ENCODE data around the gene SPAST. TPM values are rescaled to one million over a fixed set of nuclear protein-coding genes. Genes with fewer than 3 reads are reported as not detected.
"Not testable (repeated sequence)": the region's sequence is repeated elsewhere in the genome, so short reads cannot be mapped to it uniquely, and the experiment has no call there.

The SPAST gene
- total RNA-seq, 2 donors from 2014 or later, result 11.1 to 12.6 TPM

- intact Hi-C loops (cut with DNase I), result no loop called here
- no peak for DNase-seq (ENCODE audit: low spot score)
Observed at GRCh38 chr2:32118055-32118454, 54.7 kb downstream of the SPAST start.

GRCh38 chr2:32119161-32119560 lies 55.8 kb downstream of the SPAST start:
- intact Hi-C loops (cut with DNase I), result no loop called here
- no peak for DNase-seq (ENCODE audit: low spot score)

DNA sequence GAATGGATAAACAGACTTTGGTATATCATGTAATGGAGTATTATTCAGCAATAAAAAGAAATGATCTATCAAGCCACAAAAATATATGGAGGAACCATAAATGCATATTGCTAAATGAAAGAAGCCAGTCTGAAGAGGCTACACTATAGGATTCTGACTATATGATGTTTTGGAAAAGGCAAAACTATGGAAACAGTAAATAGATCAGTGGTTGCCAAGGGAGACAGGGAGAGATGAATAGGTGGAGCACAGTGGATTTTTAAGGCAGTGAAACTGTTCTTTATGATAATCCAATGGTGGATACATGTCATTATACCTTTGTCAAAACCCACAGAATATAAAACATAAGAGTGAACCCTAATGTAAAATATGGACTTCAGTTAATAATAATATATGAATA lies 61.3 kb downstream of the SPAST start:
- intact Hi-C loops (cut with DNase I), result no loop called here

DNA sequence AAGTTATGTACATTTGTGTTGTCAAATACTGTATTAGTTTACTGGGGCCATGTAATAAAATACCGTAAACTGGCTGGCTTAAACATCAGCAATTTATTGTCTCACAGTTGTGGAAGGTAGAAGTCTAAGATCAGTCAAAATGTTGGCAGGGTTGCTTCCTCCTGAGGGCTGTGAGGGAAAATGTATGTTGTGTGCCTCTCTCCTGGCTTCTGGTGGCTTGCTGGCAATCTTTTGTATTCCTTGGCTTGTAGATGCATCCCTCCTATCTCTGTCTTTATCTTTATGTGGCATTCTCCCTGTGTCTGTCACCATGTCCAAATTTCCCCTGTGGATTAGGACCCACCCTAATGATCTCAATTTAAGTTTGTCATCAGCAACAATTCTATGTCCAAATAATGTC lies 65.3 kb downstream of the SPAST start:
- intact Hi-C loops (cut with DNase I), result no loop called here
- DNase-seq (ENCODE audit: low spot score), result no peak

More for the DNA sequence above, 61.3 kb downstream of the SPAST start:
- DNase-seq (ENCODE audit: low spot score), result no peak

GRCh38 chr2:32129086-32129485 lies 65.7 kb downstream of the SPAST start:
- DNase-seq (ENCODE audit: low spot score), result no peak
- intact Hi-C loops (cut with DNase I), result no loop called here

DNA sequence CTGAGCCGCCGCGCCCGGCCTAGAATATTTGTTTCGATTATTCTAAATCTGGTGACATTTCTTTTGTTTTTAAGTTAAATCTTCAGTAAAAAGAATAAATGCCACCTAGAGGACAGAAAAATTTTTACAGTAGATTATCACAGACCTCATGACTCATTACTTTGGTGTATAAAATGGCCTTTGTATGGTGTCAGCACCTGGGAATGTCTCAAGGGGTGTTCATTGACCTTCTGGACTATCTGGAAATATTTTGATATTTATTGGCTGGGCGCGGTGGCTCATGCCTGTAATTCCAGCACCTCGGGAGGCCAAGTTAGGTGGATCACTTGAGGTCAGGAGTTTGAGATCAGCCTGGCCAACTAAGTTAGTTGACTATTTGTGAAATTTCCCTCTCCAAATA lies 72.1 kb downstream of the SPAST start:
- DNase-seq (ENCODE audit: low spot score), result no peak
- intact Hi-C loops (cut with DNase I), result no loop called here

GRCh38 chr2:32136097-32136496 lies 72.7 kb downstream of the SPAST start:
- intact Hi-C loops (cut with DNase I), result no loop called here
- DNase-seq (ENCODE audit: low spot score), result no peak

GRCh38 chr2:32151544-32151943 lies 88.2 kb downstream of the SPAST start:
- DNase-seq (ENCODE audit: low spot score); intact Hi-C loops (cut with DNase I): not testable (repeated sequence)

- DNase-seq (ENCODE audit: low spot score), result no peak
- intact Hi-C loops (cut with DNase I), result no loop called here
Observed at GRCh38 chr2:32159678-32160077, 96.3 kb downstream of the SPAST start.

DNA sequence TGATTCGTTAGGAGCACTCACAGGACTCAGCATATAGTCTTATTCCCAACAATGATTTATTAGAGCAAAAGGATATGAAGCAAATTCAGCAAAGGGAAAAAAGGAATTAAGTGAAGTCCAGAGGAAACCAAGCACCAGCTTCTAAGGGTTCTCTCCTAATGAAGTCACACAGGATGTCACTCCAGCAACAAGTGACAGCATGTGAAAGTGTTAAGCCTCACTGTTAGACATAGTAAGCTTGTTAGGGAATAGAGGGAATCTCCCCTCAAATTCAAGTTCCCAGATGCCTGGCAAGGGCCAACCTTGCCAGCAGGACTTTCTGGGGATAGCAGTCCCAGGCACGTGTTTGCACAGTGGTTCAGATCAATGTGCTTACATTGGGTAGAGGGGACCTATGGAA lies 97.9 kb downstream of the SPAST start:
- intact Hi-C loops (cut with DNase I), result no loop called here
- no peak for DNase-seq (ENCODE audit: low spot score)

GRCh38 chr2:32164254-32164653 lies 100.9 kb downstream of the SPAST start:
- DNase-seq (ENCODE audit: low spot score), result peak; percentile 26
- intact Hi-C loops (cut with DNase I), result not testable (repeated sequence)

- intact Hi-C loops (cut with DNase I), result not testable (repeated sequence)
Observed at GRCh38 chr2:32165027-32165347, 101.6 kb downstream of the SPAST start.

GRCh38 chr2:32166115-32166574 lies 102.8 kb downstream of the SPAST start:
- intact Hi-C loops (cut with DNase I), result no loop called here
- no peak for DNase-seq (ENCODE audit: low spot score)

More at GRCh38 chr2:32165027-32165347, 101.6 kb downstream of the SPAST start:
- DNase-seq (ENCODE audit: low spot score), result not testable (repeated sequence)

DNA sequence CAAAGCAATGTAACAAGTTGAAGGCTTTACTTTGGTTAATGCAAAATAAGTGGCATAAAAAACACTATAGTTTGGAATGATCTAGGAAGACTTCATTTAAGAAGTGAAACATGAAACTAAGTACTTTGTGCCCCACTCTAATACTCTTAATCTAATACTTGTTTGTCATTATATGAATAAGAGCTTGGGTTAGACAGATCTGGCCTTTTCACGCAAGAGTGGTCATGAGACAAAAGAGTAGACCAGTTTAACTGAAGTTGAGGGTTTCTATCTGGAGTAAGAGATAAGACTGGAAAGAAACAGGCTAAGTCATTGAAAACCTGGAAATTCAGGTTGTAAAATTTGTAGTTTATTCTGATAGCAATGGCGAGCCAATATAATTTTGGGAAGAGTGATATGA lies 105.2 kb downstream of the SPAST start:
- DNase-seq (ENCODE audit: low spot score), result no peak
- intact Hi-C loops (cut with DNase I), result no loop called here

DNA sequence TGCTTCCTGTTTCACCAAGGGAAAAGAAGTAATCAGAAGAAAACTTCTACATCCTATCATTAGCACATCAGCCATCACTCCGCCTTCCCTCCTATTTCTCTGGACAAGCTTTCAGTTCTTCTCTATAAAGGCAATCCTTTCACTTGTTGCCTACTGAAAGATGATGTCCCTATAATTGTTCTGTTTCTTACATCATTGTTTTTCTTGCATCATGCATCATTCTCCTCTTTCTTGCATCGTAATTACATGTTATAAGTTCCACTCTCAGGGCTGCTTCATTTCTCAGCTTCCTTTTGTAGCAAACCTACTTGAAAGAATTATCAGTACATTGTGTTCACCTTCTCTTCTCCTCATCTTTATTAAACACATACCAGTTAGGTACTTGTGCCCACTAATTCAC lies 109.5 kb downstream of the SPAST start:
- no peak for DNase-seq (ENCODE audit: low spot score)
- intact Hi-C loops (cut with DNase I), result no loop called here

DNA sequence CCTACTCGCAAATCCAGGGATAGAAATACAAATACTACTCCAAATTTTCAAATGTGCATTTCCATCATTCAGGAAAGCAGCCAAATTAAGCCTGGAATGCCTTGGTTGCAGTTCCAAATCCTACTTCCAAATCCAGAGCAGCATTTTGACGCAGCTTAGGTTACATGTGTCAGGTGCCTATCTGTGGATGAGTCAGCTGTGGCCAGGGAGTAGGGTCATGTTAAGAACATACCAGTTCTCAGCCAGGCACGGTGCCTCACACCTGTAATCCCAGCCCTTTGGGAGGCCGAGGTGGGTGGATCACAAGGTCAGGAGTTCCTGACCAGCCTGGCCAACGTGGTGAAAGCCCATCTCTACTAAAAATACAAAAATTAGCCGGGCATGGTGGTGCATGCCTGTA lies 119.3 kb downstream of the SPAST start:
- DNase-seq (ENCODE audit: low spot score), result no peak
- intact Hi-C loops (cut with DNase I), result no loop called here

DNA sequence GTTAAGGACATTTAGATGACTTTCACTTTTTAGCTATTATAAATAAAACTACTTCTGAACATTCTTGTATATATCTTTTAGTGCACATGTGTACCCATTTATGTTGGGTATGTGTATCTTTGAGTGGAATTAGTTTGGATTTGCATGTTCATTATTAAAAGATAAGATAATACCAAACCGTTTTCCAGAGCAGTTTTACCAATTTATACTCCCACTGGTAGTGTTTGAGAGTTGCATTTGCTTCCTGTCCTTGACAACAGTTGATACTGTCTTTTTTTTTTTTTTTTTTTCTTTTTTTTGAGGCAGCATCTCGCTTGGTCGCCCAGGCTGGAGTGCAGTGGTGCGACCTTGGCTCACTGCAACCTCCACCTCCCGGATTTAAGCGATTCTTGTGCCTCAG lies 125.7 kb downstream of the SPAST start:
- DNase-seq (ENCODE audit: low spot score), result no peak
- intact Hi-C loops (cut with DNase I), result no loop called here

DNA sequence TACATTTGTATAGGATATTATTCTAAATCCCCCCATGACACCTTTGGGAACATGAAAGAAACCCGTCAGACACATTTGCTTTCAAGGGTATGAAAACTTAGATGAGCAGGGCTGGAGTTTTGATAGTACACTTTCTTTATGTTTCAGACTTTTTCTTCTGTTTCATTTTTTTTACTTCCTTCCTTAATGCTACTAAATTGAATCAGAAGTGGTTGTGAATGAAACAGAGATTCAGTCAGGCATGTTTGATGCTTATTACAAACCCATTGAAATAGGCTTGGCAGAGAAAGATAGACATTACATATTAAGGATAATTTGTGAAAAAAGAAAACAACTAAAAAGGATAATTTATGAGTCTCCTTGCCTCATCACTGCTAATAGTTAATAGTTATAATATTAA lies 129.1 kb downstream of the SPAST start:
- intact Hi-C loops (cut with DNase I), result no loop called here

DNA sequence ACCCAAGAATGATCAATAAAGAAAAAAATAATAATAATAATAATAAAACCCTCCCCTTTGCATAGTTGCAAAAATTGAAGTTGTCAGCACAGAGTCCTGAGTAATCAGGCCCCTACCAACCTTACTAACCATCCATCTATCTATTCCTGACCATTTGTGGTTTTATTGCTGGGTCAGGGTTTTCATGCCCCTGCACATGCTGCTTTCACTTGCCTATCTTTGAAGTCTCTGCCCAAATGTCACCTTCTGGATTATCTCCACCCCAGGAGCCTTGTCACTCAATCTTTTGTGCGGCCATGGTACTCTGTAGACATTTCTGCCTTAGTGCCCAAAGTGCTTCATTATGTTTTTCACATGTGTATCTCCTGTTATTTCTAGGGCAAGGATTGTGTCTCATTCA lies 137.5 kb downstream of the SPAST start:
- no peak for DNase-seq (ENCODE audit: low spot score)
- intact Hi-C loops (cut with DNase I), result no loop called here

More for the DNA sequence above, 129.1 kb downstream of the SPAST start:
- no peak for DNase-seq (ENCODE audit: low spot score)

DNA sequence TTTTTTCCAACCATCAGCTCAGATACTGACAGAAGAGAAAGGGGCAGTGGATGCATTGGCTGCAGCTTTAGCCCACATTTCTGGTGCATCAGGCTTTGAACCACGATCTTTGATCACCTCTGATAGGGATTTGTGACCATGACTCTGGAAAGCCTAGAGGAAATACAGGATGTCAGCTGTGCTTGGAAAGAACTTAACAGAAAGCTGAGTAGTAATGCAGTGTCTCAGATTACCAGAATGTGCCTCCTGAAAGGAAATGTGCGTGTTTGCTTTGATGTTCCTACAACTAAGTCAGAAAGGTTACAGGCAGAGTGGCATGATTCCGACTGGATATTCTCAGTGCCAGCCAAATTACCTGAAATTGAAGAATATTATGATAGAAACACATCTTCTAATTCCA lies 140.1 kb downstream of the SPAST start:
- intact Hi-C loops (cut with DNase I); DNase-seq (ENCODE audit: low spot score): not testable (repeated sequence)

Data from posterior vena cava (tissue), 2 donors.